ENCODE data around the gene HPS1.

- no peak for TF ChIP-seq CTCF (IDR thresholded peaks at IDR 0.05)
- no peak for TF ChIP-seq EZH2 (IDR thresholded peaks at IDR 0.05)
- TF ChIP-seq EZH2phosphoT487 (IDR thresholded peaks at IDR 0.05), result no peak
Measured at GRCh38 chr10:98427011-98427515, 19.7 kb downstream of the HPS1 start.

All from neural progenitor cell (in vitro differentiated cells).